Measurements from ENCODE around the gene TGM2.

DNA sequence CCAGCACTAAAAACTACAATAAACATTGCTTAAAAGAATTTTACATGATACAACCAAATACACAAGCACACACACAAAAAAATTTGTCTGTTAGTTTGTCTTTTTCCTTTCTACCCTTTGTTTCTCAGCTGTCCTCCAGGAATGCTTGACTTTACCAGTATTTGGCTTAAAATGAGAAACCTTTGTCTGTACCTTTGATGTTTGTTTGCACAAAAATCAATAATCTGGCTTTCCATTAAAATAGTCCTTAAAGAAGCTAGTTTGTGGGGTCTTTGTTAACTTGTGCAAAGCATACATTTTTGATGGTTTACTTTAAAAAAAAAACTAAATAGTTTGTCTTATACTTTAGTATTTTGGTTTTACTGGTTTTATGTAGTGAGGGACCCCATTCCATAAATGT, 82.2 kb downstream of the TGM2 start:
- TF ChIP-seq, protein P1, sequence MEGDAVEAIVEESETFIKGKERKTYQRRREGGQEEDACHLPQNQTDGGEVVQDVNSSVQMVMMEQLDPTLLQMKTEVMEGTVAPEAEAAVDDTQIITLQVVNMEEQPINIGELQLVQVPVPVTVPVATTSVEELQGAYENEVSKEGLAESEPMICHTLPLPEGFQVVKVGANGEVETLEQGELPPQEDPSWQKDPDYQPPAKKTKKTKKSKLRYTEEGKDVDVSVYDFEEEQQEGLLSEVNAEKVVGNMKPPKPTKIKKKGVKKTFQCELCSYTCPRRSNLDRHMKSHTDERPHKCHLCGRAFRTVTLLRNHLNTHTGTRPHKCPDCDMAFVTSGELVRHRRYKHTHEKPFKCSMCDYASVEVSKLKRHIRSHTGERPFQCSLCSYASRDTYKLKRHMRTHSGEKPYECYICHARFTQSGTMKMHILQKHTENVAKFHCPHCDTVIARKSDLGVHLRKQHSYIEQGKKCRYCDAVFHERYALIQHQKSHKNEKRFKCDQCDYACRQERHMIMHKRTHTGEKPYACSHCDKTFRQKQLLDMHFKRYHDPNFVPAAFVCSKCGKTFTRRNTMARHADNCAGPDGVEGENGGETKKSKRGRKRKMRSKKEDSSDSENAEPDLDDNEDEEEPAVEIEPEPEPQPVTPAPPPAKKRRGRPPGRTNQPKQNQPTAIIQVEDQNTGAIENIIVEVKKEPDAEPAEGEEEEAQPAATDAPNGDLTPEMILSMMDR (IDR thresholded peaks at IDR 0.05; ENCODE audit: low read depth, low read length): no peak
- no peak for TF ChIP-seq EZH2phosphoT487 (IDR thresholded peaks at IDR 0.05; ENCODE audit: low read depth)
